A549 (cell line): ENCODE results near the gene DLG2. TPM values are rescaled to one million over a fixed set of nuclear protein-coding genes. Genes with fewer than 3 reads are reported as not detected.

Experiments used
- ATAC-seq, 2 experiments: fragments of 200-7000 bp in 1 of 2; fragments of >200 bp in 1 of 2; cut with Nextera tagmentation in 1 of 2; cut with Tn5 transposase in 1 of 2; 3 replicates each; pipeline versions ENCODE4 v1.8.0 to v1.9.1; 2018 to 2020; ENCODE audit warnings: mild to moderate bottlenecking in 1 of 2, moderate library complexity in 1 of 2
- CTCF ChIA-PET: fragments of 300-600 bp; sonication (Branson Sonifier 250); formaldehyde crosslinking; extraction: SDS; loops from one replicate; lab custom pipeline; 2021; ENCODE audit warnings: antibody characterized with exemption, inconsistent platforms; lab: Yijun Ruan, JAX
- POLR2A ChIA-PET: fragments of 350-600 bp; formaldehyde crosslinking; extraction: SDS; loops from one replicate; lab custom pipeline; 2021; ENCODE audit warnings: antibody characterized with exemption, inconsistent platforms; lab: Yijun Ruan, JAX
- DNase-seq, 2 experiments: peaks; one replicate each; pipeline versions ENCODE4 v3.0.0 to v3.0.0-alpha.2; 2011 to 2016; ENCODE audit warnings: low read depth in 1 of 2, low spot score in 1 of 2
- FAIRE-seq: peaks from 2 replicates; lab custom pipeline; 2011; peaks lifted over from hg19 to GRCh38; lab: Jason Lieb, UNC
- H3K27ac ChIP-seq, 2 experiments: fragments of >200 bp; sonication (Bioruptor Twin); formaldehyde crosslinking; 3 replicates each; pipeline ENCODE4 v1.5.1; 2016 to 2017
- H3K4me1 ChIP-seq: fragments of >200 bp; sonication (Bioruptor Twin); formaldehyde crosslinking; 3 replicates; pipeline ENCODE4 v1.6.1; 2016
- H3K4me2 ChIP-seq: fragments of >200 bp; sonication (Bioruptor Twin); formaldehyde crosslinking; 3 replicates; pipeline ENCODE4 v1.6.1; 2016
- H3K4me3 ChIP-seq: fragments of >200 bp; sonication (Bioruptor Twin); formaldehyde crosslinking; 3 replicates; pipeline ENCODE4 v1.5.1; 2016
- H3K9me3 ChIP-seq: fragments of >200 bp; sonication (Bioruptor Twin); formaldehyde crosslinking; 3 replicates; pipeline ENCODE4 v1.6.1; 2016
- BHLHE40 ChIP-seq: IDR thresholded peaks from 2 replicates; pipeline ENCODE4 v1.6.1; 2012; ENCODE audit warnings: low read depth, low read length, inconsistent platforms
- CBX2 ChIP-seq: fragments of 200-600 bp; sonication (generic); IDR thresholded peaks from 2 replicates; pipeline ENCODE4 v1.6.1; 2016; ENCODE audit warnings: low read depth, mild to moderate bottlenecking, borderline replicate concordance
- EHF ChIP-seq: fragments of 250-450 bp; sonication (Bioruptor Pico); IDR thresholded peaks from 2 replicates; pipeline ENCODE4 v1.5.0; 2020; ENCODE audit warnings: mild to moderate bottlenecking
- EHMT2 ChIP-seq: fragments of 200-600 bp; sonication (generic); IDR thresholded peaks from 2 replicates; pipeline ENCODE4 v1.6.1; 2016; ENCODE audit warnings: antibody characterized with exemption, low read depth, mild to moderate bottlenecking, moderate library complexity
- EP300 ChIP-seq, 2 experiments: fragments of >200 bp; sonication (Bioruptor Twin); formaldehyde crosslinking; IDR thresholded peaks; 2 replicates in 1 of 2; 3 replicates in 1 of 2; pipeline ENCODE4 v1.6.1; 2016 to 2017
- FOSL2 ChIP-seq, 2 experiments: fragments of 450-650 bp in 1 of 2; fragments of >200 bp in 1 of 2; sonication (Bioruptor Twin) in 1 of 2; formaldehyde crosslinking; IDR thresholded peaks; 2 replicates each; pipeline versions ENCODE4 v1.5.0 to v1.6.1; 2016 to 2020; ENCODE audit warnings: mild to moderate bottlenecking in 1 of 2, moderate library complexity in 1 of 2
- HOXA7 ChIP-seq: fragments of 250-450 bp; sonication (Bioruptor Pico); IDR thresholded peaks from 2 replicates; pipeline ENCODE4 v1.5.0; 2020; ENCODE audit warnings: mild to moderate bottlenecking, moderate library complexity
- HOXB5 ChIP-seq: fragments of 250-450 bp; sonication (Bioruptor Pico); IDR thresholded peaks from 2 replicates; pipeline ENCODE4 v1.5.0; 2020; ENCODE audit warnings: mild to moderate bottlenecking, moderate library complexity
- KDM5A ChIP-seq: fragments of 200-600 bp; sonication (generic); IDR thresholded peaks from 2 replicates; pipeline ENCODE4 v1.6.1; 2016; ENCODE audit warnings: antibody characterized with exemption, mild to moderate bottlenecking
- MAFK ChIP-seq: fragments of 450-650 bp; IDR thresholded peaks from 2 replicates; pipeline ENCODE4 v1.6.1; 2014; ENCODE audit not compliant: partially characterized antibody
- MAZ ChIP-seq: fragments of 150-350 bp; IDR thresholded peaks from 2 replicates; pipeline ENCODE4 v1.6.1; 2014; ENCODE audit warnings: antibody characterized with exemption, low read depth, low read length, borderline replicate concordance
- NFE2L2 ChIP-seq: fragments of 150-350 bp; conservative IDR thresholded peaks from 2 replicates; pipeline ENCODE4 v1.6.1; 2014; ENCODE audit warnings: low read length
- NPAS2 ChIP-seq: fragments of 250-450 bp; sonication (Bioruptor Pico); IDR thresholded peaks from 2 replicates; pipeline ENCODE4 v1.8.0; 2022; ENCODE audit warnings: mild to moderate bottlenecking, moderate library complexity, borderline replicate concordance
- POLR2A ChIP-seq: IDR thresholded peaks from 2 replicates; pipeline ENCODE4 v1.6.1; 2012; ENCODE audit warnings: mild to moderate bottlenecking, low read length
- RNF2 ChIP-seq: fragments of 200-600 bp; sonication (generic); IDR thresholded peaks from 2 replicates; pipeline ENCODE4 v1.6.1; 2016; ENCODE audit warnings: low read depth, mild to moderate bottlenecking, antibody characterized with exemption, moderate library complexity, borderline replicate concordance
- SMC3 ChIP-seq: fragments of >200 bp; sonication (Bioruptor Twin); formaldehyde crosslinking; IDR thresholded peaks from 3 replicates; pipeline ENCODE4 v1.6.1; 2018; ENCODE audit warnings: inconsistent platforms
- TFCP2L1 ChIP-seq: fragments of 250-450 bp; sonication (Bioruptor Pico); IDR thresholded peaks from 2 replicates; pipeline ENCODE4 v1.5.0; 2021; ENCODE audit warnings: mild to moderate bottlenecking
- ZC3H11A ChIP-seq: fragments of 450-650 bp; IDR thresholded peaks from 2 replicates; pipeline ENCODE4 v1.6.1; 2014; ENCODE audit warnings: antibody characterized with exemption, mild to moderate bottlenecking
- ZSCAN20 ChIP-seq: fragments of 250-450 bp; sonication (Bioruptor Pico); IDR thresholded peaks from 2 replicates; pipeline ENCODE4 v1.8.0; 2022; ENCODE audit warnings: mild to moderate bottlenecking, moderate library complexity
- WGBS: methylation state at CpG from one replicate; pipeline ENCODE4 v1.1.6; 2017; ENCODE audit errors: missing lambda C conversion rate; 5-methylcytosine and 5-hydroxymethylcytosine counted together
- polyA plus RNA-seq, 4 experiments: library from polyadenylated mRNA; depleted of rRNA in 3 of 4; stranded (reverse); fragments of >200 nt; fragmentation: RNase III in 1 of 4; extraction: RNeasy Plus Mini Kit Qiagen cat#74134 plus additional on column Dnase treatment in 1 of 4; gene quantifications; 2 replicates in 3 of 4; 3 replicates in 1 of 4; pipeline ENCODE4 v1.2.3, GENCODE V29; 2011 to 2017
- TF ChIP-seq, protein P1 (sequence below): fragments of >200 bp; sonication (Bioruptor Twin); formaldehyde crosslinking; IDR thresholded peaks from 3 replicates; pipeline ENCODE4 v1.5.1; 2016
- TF ChIP-seq, protein P2 (sequence below): IDR thresholded peaks from 2 replicates; pipeline ENCODE4 v1.6.1; 2012
- TF ChIP-seq, protein P3 (sequence below): fragments of 150-350 bp; IDR thresholded peaks from 2 replicates; pipeline ENCODE4 v1.6.1; 2014; ENCODE audit warnings: low read depth, mild to moderate bottlenecking, low read length

DLG2 gene
- polyA plus RNA-seq, 2 of the 4 experiments (the other 2 are of a cell fraction), result 0.26 to 0.79 TPM

- ATAC-seq, result no peak
- 0% methylated on average over 2 of the region's 2 CpGs for WGBS
- no peak overlapping the region for H3K27ac ChIP-seq
- H3K4me3 ChIP-seq, result no peak overlapping the region
- H3K4me2 ChIP-seq, result no peak overlapping the region
- no peaks in the 10 kb centered on the region for H3K9me3 ChIP-seq
- no peak for DNase-seq
- TF ChIP-seq SMC3 (no peak), EP300 (IDR thresholded peaks at IDR 0.05) (no peak), HOXB5 (no peak), ZSCAN20 (CRISPR knock-in tag) (no peak)
- TF ChIP-seq, protein P1, sequence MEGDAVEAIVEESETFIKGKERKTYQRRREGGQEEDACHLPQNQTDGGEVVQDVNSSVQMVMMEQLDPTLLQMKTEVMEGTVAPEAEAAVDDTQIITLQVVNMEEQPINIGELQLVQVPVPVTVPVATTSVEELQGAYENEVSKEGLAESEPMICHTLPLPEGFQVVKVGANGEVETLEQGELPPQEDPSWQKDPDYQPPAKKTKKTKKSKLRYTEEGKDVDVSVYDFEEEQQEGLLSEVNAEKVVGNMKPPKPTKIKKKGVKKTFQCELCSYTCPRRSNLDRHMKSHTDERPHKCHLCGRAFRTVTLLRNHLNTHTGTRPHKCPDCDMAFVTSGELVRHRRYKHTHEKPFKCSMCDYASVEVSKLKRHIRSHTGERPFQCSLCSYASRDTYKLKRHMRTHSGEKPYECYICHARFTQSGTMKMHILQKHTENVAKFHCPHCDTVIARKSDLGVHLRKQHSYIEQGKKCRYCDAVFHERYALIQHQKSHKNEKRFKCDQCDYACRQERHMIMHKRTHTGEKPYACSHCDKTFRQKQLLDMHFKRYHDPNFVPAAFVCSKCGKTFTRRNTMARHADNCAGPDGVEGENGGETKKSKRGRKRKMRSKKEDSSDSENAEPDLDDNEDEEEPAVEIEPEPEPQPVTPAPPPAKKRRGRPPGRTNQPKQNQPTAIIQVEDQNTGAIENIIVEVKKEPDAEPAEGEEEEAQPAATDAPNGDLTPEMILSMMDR, result no peak
- TF ChIP-seq, all 56 proteins: peak for 0
- CTCF ChIA-PET, result interaction anchor here (0.8 kb wide), 1 partner anchor 409 kb away, joined by 3 read pairs; no protein-coding TSS in a partner anchor
- POLR2A ChIA-PET, result no interaction called here
- FAIRE-seq, result no peak
- no peaks in the 10 kb centered on the region for H3K4me1 ChIP-seq
These were observed 2217.3 kb downstream of the DLG2 start for GRCh38 chr11:83409891-83410290.

DNA sequence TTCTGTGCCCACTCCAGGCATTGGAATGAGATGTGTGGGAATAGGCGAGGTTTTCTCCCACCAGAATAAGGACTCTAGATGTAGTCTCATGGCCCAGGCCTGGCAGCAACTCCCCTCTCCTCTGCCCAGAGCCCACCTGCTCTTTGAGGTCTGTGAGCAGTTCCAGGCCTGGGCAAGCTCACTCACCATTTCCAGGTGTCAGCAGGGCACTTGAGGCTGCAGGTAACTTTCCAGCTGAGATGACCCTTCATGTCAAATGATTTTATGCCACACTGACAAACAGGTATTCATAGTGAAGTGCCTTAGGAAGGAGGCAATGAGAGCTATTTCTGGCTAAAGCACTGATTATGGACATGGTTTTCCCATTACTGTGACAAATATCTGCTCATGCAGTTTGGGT is 2217.7 kb downstream of the DLG2 start:
- Histone ChIP-seq H3K4me3 (no peak overlapping the region), H3K27ac (no peak overlapping the region), H3K4me2 (no peak overlapping the region), H3K9me3 (no peaks in the 10 kb centered on the region), H3K4me1 (no peaks in the 10 kb centered on the region)
- ATAC-seq, result no peak
- ChIA-PET CTCF (no interaction called here), POLR2A (no interaction called here)
- no peak for FAIRE-seq
- TF ChIP-seq EHMT2 (no peak), FOSL2 (IDR thresholded peaks at IDR 0.05) (no peak), FOSL2 (CRISPR knock-in tag; IDR thresholded peaks at IDR 0.05) (no peak), TFCP2L1 (CRISPR knock-in tag) (no peak), RNF2 (no peak), HOXA7 (CRISPR knock-in tag) (no peak), EHF (CRISPR knock-in tag) (no peak), ZC3H11A (no peak), KDM5A (no peak), NPAS2 (CRISPR knock-in tag) (no peak), NFE2L2 (no peak), MAFK (no peak), CBX2 (no peak), POLR2A (no peak), MAZ (no peak), SMC3 (no peak), BHLHE40 (no peak)
- TF ChIP-seq, protein P2, sequence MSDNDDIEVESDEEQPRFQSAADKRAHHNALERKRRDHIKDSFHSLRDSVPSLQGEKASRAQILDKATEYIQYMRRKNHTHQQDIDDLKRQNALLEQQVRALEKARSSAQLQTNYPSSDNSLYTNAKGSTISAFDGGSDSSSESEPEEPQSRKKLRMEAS, result no peak
- TF ChIP-seq, protein P3, sequence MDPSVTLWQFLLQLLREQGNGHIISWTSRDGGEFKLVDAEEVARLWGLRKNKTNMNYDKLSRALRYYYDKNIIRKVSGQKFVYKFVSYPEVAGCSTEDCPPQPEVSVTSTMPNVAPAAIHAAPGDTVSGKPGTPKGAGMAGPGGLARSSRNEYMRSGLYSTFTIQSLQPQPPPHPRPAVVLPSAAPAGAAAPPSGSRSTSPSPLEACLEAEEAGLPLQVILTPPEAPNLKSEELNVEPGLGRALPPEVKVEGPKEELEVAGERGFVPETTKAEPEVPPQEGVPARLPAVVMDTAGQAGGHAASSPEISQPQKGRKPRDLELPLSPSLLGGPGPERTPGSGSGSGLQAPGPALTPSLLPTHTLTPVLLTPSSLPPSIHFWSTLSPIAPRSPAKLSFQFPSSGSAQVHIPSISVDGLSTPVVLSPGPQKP, result no peak
- TF ChIP-seq, protein P1, result no peak
- WGBS, result 0% methylated on average over 1 of the region's 1 CpG
- DNase-seq, result no peak
